ENCODE results near the gene ADAM11. TPM values are rescaled to one million over a fixed set of nuclear protein-coding genes. Genes with fewer than 3 reads are reported as not detected.

Gene ADAM11
- total and polyA plus RNA-seq, 9 of the 15 experiments (the other 6 are each of a cell fraction or from before 2014, with no cell fraction given) = 0.01 to 0.31 (median 0.14) TPM; not detected in 2

- 0 out of 4 replicates have a peak, but pooled peaks of 1 of the 2 experiments have one; percentile 40 for TF ChIP-seq ZNF318 (IDR thresholded peaks at IDR 0.05; ENCODE audit: borderline replicate concordance in 1 of 2, low read depth in 1 of 2)
- peak in 1 of 2 experiments; percentile 67; a peak in 1 of 4 replicates for TF ChIP-seq MLLT1 (IDR thresholded peaks at IDR 0.05)
- no peak for TF ChIP-seq KAT7 (CRISPR knock-in tag; IDR thresholded peaks at IDR 0.05; ENCODE audit: borderline replicate concordance)
These were observed 70.2 kb downstream of the ADAM11 start (continued) for GRCh38 chr17:44828919-44829522.
